GM10266 (cell line): ENCODE measurements around the gene ZNRF1.

Source experiments
- DNase-seq: peaks from one replicate; pipeline ENCODE4 v3.0.0; 2012; ENCODE audit errors: extremely low spot score
- TF ChIP-seq, protein P1 (sequence below): IDR thresholded peaks from 2 replicates; pipeline ENCODE4 v1.5.1; 2012; ENCODE audit warnings: mild to moderate bottlenecking, low read depth; ENCODE audit not compliant: control insufficient read depth, insufficient read depth; ENCODE audit errors: missing control alignments

ZNRF1 gene

DNA sequence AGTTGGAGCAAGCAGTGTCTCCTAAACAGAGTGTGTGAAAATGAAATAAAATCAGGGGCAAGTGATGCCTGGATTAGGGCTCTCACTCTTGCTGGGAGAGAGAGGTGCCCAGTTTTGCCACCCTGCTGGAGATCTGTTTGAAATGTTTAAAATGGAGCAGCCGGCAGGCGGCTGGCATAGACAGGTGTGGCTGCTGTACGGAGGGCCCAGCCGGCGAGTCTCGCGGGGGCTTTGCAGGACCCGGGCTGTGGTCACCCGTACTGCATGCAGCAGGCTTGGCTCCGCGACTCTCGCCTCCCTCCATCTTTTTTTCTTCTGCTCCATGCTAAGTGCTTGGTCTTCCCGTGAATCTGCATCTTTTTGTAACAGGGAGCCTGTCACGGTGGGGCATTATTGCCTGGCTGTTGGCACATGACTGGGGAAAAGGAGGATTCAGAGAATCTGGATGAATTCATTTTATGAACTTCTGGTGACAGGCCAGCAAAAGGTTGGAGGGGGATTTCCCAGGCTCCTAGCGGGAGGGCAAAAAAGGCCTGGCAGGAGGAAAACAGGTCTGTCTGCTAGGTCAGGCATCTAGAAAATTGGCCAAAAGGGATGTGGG is 1.8 kb downstream of the ZNRF1 start:
- TF ChIP-seq, protein P1, sequence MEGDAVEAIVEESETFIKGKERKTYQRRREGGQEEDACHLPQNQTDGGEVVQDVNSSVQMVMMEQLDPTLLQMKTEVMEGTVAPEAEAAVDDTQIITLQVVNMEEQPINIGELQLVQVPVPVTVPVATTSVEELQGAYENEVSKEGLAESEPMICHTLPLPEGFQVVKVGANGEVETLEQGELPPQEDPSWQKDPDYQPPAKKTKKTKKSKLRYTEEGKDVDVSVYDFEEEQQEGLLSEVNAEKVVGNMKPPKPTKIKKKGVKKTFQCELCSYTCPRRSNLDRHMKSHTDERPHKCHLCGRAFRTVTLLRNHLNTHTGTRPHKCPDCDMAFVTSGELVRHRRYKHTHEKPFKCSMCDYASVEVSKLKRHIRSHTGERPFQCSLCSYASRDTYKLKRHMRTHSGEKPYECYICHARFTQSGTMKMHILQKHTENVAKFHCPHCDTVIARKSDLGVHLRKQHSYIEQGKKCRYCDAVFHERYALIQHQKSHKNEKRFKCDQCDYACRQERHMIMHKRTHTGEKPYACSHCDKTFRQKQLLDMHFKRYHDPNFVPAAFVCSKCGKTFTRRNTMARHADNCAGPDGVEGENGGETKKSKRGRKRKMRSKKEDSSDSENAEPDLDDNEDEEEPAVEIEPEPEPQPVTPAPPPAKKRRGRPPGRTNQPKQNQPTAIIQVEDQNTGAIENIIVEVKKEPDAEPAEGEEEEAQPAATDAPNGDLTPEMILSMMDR = no peak
- no peak for DNase-seq

DNA sequence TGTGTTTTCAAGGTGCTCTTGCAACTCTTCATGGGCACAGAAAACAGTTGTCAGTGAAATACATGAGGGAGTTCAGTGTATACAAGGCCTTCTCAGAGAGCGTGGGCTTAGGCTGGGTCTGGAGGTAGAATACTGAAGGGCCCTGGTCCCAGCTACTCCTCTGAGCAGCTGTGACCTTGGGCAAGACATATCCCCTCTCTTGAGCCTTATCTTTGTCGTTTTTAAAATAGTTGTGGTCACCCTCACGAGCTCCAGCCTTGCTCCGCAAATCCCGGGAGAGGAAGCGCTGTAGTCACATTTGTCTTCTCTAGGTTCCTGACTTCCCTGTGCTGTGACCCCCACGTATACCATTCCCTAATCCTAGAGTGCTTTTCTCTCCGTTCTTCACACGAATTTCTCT is 3.6 kb downstream of the ZNRF1 start:
- TF ChIP-seq, protein P1 = no peak

DNA sequence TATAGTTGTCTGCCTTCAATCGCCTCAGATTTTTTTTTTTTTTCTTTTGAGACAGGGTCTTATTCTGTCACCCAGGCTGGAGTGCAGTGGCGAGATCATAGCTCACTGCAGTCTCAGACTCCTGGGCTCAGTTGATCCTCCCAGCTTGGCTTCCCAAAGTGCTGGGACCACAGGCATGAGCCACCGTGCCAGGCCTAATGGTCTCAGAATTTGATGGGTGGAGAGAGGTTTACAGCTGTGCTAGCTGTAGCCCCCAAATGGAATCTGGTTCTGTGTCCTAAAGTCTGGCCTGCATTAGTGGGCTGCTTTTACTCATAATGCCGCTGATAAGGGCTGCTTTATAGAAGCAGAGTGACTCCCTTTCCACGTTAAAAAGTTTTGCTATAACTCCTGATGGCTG is 5.1 kb downstream of the ZNRF1 start:
- no peak for DNase-seq
- TF ChIP-seq, protein P1 = no peak

More for the DNA sequence above, 3.6 kb downstream of the ZNRF1 start:
- no peak for DNase-seq

DNA sequence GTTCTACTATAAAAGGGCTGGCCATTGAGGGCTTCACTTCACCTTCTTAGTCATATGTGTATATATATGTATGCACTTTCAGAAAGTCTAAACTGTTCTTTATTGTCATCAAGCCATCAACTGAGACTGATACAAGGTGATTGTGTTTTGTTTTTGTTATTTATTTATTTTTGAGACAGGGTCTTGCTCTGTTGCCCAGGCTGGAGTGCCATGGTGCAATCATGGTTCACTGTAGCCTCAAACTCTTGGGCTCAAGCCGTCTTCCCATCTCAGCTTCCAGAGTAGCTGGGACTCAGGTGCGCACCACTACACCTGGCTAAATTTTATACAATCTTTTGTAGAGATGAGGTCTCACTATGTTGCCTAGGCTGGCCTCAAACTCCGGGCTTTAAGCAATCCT is 5.6 kb downstream of the ZNRF1 start:
- TF ChIP-seq, protein P1 = no peak
- no peak for DNase-seq

DNA sequence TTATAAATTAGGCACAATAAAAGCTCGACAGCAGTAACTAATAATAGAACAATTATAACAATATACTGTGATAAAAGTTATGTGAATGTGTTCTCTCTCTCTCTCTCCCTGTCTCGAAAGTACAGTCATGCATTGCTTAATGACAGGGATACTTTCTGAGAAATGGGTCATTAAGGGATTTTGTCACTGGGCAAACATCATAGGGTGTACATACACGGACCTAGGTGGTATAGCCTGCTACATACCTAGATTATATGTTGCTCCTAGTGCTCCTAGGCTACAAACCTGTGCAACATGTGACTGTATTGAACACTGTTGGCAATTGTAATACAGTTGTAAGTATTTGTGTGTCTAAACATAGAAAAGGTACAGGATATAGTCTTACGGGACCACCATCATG is 6.9 kb downstream of the ZNRF1 start:
- no peak for DNase-seq
- TF ChIP-seq, protein P1 = no peak

DNA sequence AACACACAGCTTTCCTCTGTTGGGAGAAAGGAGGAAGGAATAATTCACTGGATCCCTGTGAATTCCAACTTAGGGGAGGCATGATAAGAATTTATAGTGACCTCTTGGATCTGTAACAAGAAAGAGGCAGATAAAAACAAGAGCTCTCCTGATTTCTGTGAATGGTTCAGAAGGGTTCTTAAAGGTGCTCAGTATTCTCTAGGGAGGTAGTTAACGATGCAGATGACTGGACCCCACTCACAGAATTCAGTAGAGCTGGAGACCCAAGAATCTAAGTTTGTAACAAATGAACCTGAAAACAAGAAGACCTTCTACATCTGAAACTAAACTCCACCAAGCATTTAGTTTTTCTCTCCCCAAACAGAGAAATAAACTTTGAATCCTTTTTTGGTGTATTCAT is 8.6 kb downstream of the ZNRF1 start:
- no peak for DNase-seq
- TF ChIP-seq, protein P1 = no peak

DNA sequence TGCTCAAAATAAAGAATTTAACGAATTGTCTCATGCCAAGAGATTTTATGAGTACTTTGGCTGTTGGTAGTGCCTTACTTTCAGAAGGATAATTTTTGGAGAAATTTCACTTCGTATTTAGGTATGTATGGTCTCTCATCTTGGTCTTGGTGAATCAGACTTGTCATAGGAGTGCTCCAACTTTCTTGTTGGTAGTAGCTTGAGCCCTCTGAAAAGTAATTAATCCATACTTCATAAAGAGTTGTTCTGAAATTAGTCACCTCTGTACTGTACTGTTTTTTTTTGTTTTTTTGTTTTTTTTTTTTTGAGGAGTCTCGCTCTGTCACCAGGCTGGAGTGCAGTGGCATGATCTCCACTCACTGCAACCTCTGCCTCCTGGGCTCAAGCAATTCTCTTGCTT is 11.6 kb downstream of the ZNRF1 start:
- DNase-seq = no peak
- TF ChIP-seq, protein P1 = no peak
